Measurements from ENCODE around the gene ATAD5.
A peak's percentile ranks its signal among the peaks of the same experiment; 100 is the strongest.
"Not testable (repeated sequence)": the region's sequence is repeated elsewhere in the genome, so short reads cannot be mapped to it uniquely, and the experiment has no call there.

Gene ATAD5

GRCh38 chr17:30869005-30869404 lies 37.2 kb downstream of the ATAD5 start:
- no peak overlapping the region for H3K27ac ChIP-seq (ENCODE audit: low read depth, low read length)
- no peak overlapping the region for H3K4me3 ChIP-seq (ENCODE audit: low read depth in 1 of 2, low read length in 2 of 2)
- H3K9ac ChIP-seq (ENCODE audit: low read length), result no peak overlapping the region
- H3K36me3 ChIP-seq (ENCODE audit: insufficient read depth, low read length), result peaks cover 5% of the 10 kb centered on the region
- H3K4me1 ChIP-seq (ENCODE audit: insufficient read depth, low read length), result no peaks in the 10 kb centered on the region
- H3K9me3 ChIP-seq (ENCODE audit: low read length), result no peaks in the 10 kb centered on the region
- H3K27me3 ChIP-seq (ENCODE audit: control insufficient read depth in 1 of 2, insufficient read depth in 2 of 2, low read length in 2 of 2), result no peaks in the 10 kb centered on the region

DNA sequence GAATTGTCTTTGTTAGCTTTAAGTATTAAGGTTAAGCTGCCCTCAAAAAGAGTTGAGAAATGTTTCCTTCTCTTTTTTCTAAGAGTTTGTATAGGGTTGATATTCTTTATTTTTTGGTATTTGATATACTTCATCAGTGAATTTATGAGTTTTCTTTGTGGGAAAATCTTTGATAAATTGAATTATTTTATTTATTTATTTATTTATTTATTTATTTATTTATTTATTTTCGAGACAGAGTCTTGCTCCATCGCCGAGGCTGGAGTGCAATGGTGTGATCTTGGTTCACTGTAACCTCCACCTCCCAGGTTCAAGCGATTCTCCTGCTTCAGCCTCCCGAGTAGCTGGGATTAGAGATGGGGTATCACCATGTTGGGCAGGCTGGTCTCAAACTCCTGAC lies 54.4 kb downstream of the ATAD5 start:
- Histone ChIP-seq H3K4me3 (ENCODE audit: low read depth in 1 of 2, low read length in 2 of 2) (no peak overlapping the region), H3K27me3 (ENCODE audit: control insufficient read depth in 1 of 2, insufficient read depth in 2 of 2, low read length in 2 of 2) (no peaks in the 10 kb centered on the region), H3K27ac (ENCODE audit: low read depth, low read length) (no peak overlapping the region), H3K4me1 (ENCODE audit: insufficient read depth, low read length) (no peaks in the 10 kb centered on the region), H3K9ac (ENCODE audit: low read length) (no peak overlapping the region), H3K9me3 (ENCODE audit: low read length) (no peaks in the 10 kb centered on the region), H3K36me3 (ENCODE audit: insufficient read depth, low read length) (no peaks in the 10 kb centered on the region)

DNA sequence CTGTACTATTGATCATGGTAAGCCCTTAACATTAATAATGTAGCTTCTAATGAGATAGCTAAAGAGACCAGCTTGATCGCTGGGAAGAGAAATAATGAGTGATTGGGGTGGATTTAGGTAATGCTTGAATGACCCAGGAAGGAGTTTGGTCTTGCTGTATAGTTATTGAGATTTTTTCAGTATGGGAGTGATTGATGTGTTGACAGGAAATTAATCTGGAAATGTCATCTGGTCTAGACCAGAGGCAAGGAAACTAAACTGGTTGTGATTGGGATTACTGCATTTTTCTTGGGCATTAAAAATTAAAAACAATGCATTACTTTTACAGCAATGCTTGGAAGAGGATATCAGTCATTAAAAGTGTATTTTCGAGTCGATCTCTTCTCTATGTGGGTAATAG lies 62.5 kb downstream of the ATAD5 start:
- H3K27ac ChIP-seq (ENCODE audit: low read depth, low read length), result no peak overlapping the region
- H3K36me3 ChIP-seq (ENCODE audit: insufficient read depth, low read length), result peaks cover 7% of the 10 kb centered on the region

DNA sequence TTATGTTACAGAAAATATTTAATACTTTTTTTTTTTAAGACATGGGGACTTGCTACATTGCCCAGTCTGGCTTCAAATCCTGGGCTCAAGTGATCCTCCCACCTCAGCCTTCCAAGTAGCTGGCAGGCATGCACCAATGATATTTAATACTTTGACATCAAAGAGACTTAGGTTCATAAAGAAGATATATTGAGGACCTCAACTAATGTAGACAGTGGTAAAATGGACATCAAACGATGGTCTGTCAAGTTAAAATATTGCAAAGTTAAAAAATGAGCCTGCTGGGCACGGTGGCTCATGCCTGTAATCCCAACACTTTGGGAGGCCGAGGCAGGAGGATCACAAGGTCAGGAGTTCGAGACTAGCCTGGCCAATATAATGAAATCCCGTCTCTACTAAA lies 65.5 kb downstream of the ATAD5 start:
- H3K9me3 ChIP-seq (ENCODE audit: low read length), result no peaks in the 10 kb centered on the region
- no peaks in the 10 kb centered on the region for H3K4me1 ChIP-seq (ENCODE audit: insufficient read depth, low read length)
- H3K36me3 ChIP-seq (ENCODE audit: insufficient read depth, low read length), result peaks cover 11% of the 10 kb centered on the region
- H3K27me3 ChIP-seq (ENCODE audit: control insufficient read depth in 1 of 2, insufficient read depth in 2 of 2, low read length in 2 of 2), result no peaks in the 10 kb centered on the region
- H3K4me3 ChIP-seq (ENCODE audit: low read depth in 1 of 2, low read length in 2 of 2), result no peak overlapping the region
- H3K9ac ChIP-seq (ENCODE audit: low read length), result no peak overlapping the region
- H3K27ac ChIP-seq (ENCODE audit: low read depth, low read length), result no peak overlapping the region

More for the DNA sequence above, 62.5 kb downstream of the ATAD5 start:
- H3K9me3 ChIP-seq (ENCODE audit: low read length), result no peaks in the 10 kb centered on the region
- no peaks in the 10 kb centered on the region for H3K4me1 ChIP-seq (ENCODE audit: insufficient read depth, low read length)
- no peak overlapping the region for H3K9ac ChIP-seq (ENCODE audit: low read length)
- no peak overlapping the region for H3K4me3 ChIP-seq (ENCODE audit: low read depth in 1 of 2, low read length in 2 of 2)
- no peaks in the 10 kb centered on the region for H3K27me3 ChIP-seq (ENCODE audit: control insufficient read depth in 1 of 2, insufficient read depth in 2 of 2, low read length in 2 of 2)

DNA sequence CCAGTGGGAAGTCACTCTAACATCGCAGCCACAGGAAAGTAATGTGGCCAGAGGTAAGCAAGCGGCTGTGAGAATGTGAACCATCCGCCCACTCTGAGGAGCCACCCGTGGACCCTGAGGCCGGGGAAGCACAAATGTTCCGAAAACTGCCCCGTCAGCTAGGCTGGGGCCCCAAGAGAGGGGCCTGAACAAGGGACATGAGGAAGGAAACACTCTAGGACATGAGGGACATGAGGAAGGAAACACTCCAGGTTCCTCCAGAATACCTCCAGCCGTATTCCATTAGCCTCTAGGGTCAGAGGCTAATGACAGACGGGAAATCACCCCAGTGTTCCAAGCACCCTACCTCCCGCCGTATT lies 74.0 kb downstream of the ATAD5 start:
- H3K9ac ChIP-seq (ENCODE audit: low read length), result peak overlapping the region; percentile 94
- H3K4me1 ChIP-seq (ENCODE audit: insufficient read depth, low read length), result peaks cover 8% of the 10 kb centered on the region

DNA sequence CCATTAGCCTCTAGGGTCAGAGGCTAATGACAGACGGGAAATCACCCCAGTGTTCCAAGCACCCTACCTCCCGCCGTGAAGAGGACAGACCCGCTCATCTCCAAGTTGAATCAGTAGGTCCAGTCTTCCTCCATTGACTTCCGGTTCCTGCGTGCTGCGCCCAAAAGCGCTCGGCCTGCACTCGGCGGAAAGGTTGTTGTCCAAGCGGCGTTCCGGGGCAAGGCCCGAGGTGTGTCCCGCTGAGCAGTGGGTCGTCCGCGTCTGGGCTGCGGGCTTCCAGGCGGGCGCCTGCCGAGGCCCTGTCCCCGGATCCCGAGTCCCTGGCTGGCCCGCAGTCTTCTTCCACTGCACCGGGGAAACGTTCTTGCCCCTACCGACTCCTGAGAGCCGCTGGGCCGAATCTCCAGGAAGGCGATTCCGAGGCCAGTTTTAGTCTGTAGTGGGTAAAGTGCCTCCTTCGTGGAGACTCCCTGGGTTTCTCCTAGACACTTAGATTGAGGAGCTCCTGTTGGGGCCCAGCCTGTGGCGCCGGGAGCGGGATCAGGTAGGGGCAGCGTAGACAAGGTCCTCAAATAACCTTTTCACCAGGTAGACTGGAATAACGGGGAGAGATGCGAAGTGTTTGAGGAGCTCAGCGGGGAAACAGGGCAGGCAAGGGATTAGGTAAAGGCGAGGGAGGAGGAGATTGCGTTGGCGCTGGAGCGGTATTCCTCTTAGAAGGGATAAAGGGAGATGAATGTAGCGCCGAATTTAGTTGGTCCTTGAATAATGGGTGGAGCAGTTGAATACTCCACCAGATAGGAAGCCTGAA lies 74.5 kb downstream of the ATAD5 start, which contains the start of gene TEFM:
Gene TEFM, minus strand, starts transcription at position 138 of the 811 bp plus-strand sequence. Its CDS starts 40 bp downstream, at position 98.
- peak within 1 kb of the TSS; percentile 88 to 97 for H3K4me3 ChIP-seq (ENCODE audit: low read depth in 1 of 2, low read length in 2 of 2)
- no peaks in the 10 kb centered on the region for H3K9me3 ChIP-seq (ENCODE audit: low read length)
- H3K27me3 ChIP-seq (ENCODE audit: control insufficient read depth in 1 of 2, insufficient read depth in 2 of 2, low read length in 2 of 2), result no peaks in the 10 kb centered on the region
- H3K9ac ChIP-seq (ENCODE audit: low read length), result peak within 1 kb of the TSS; percentile 94
- H3K4me1 ChIP-seq (ENCODE audit: insufficient read depth, low read length), result peaks cover 8% of the 10 kb centered on the region
- peak within 1 kb of the TSS; percentile 88 for H3K27ac ChIP-seq (ENCODE audit: low read depth, low read length)
- H3K36me3 ChIP-seq (ENCODE audit: insufficient read depth, low read length), result peaks cover 7% of the 10 kb centered on the region

More for the DNA sequence above, 74.0 kb downstream of the ATAD5 start:
- Histone ChIP-seq H3K27me3 (ENCODE audit: control insufficient read depth in 1 of 2, insufficient read depth in 2 of 2, low read length in 2 of 2) (no peaks in the 10 kb centered on the region), H3K4me3 (ENCODE audit: low read depth in 1 of 2, low read length in 2 of 2) (peak overlapping the region; percentile 88 to 97), H3K36me3 (ENCODE audit: insufficient read depth, low read length) (peaks cover 7% of the 10 kb centered on the region), H3K27ac (ENCODE audit: low read depth, low read length) (peak overlapping the region; percentile 88), H3K9me3 (ENCODE audit: low read length) (no peaks in the 10 kb centered on the region)

DNA sequence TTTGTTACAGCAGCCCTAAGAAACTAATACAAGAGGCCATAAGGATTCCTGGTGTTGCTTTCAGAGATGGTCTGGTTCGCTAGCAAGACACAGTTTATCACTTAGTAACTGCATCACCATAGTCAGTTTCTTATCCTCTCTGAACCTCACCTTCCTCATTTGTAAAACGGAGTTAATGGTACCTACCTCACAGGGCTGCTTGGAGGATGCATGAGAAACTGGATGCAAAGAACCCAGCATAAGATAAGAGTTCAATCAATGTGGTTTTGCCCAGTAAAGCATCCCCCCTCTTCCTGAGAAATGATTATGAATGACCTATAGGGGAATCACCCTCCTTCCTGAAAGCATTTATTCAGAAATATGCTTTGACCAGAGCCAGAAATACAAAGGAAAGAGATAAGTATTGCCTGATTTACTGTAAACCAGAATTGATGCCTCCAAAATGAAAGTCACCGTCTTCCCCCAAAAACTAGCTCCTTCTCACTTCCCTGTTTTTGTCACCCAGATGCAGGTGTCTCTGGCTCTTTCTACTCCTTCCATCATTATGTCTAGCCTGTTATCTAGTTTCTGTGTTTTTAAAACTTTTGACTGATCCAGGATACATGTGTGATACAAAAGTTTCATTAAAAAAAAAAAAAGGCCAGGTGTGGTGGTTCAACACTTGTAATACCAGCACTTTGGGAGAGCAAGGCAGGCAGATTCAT lies 77.1 kb downstream of the ATAD5 start:
- Histone ChIP-seq H3K36me3 (ENCODE audit: insufficient read depth, low read length) (peaks cover 4% of the 10 kb centered on the region), H3K9ac (ENCODE audit: low read length) (no peak overlapping the region), H3K27ac (ENCODE audit: low read depth, low read length) (no peak overlapping the region), H3K9me3 (ENCODE audit: low read length) (no peaks in the 10 kb centered on the region), H3K4me3 (ENCODE audit: low read depth in 1 of 2, low read length in 2 of 2) (no peak overlapping the region), H3K27me3 (ENCODE audit: control insufficient read depth in 1 of 2, insufficient read depth in 2 of 2, low read length in 2 of 2) (no peaks in the 10 kb centered on the region), H3K4me1 (ENCODE audit: insufficient read depth, low read length) (peaks cover 8% of the 10 kb centered on the region)

DNA sequence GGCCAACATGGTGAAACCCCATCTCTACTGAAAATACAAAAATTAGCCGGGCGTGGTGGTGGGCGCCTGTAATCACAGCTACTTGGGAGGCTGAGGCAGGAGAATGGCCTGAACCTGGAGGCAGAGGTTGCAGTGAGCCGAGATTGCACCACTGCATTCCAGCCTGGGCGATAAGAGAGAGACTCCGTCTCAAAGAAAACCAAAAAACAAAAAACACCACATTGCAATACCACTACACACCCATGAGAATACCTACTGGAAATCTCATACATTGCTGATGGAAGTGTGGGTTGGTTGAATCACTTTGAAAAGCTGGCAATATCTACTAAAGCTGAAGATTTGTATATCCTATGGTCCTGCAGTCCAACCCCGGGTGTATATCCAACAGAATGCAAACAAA lies 78.4 kb downstream of the ATAD5 start:
- not testable (repeated sequence) for H3K36me3 ChIP-seq (ENCODE audit: insufficient read depth, low read length); H3K9ac ChIP-seq (ENCODE audit: low read length); H3K9me3 ChIP-seq (ENCODE audit: low read length); H3K4me1 ChIP-seq (ENCODE audit: insufficient read depth, low read length); H3K27ac ChIP-seq (ENCODE audit: low read depth, low read length); H3K4me3 ChIP-seq (ENCODE audit: low read depth in 1 of 2, low read length in 2 of 2); H3K27me3 ChIP-seq (ENCODE audit: control insufficient read depth in 1 of 2, insufficient read depth in 2 of 2, low read length in 2 of 2)

DNA sequence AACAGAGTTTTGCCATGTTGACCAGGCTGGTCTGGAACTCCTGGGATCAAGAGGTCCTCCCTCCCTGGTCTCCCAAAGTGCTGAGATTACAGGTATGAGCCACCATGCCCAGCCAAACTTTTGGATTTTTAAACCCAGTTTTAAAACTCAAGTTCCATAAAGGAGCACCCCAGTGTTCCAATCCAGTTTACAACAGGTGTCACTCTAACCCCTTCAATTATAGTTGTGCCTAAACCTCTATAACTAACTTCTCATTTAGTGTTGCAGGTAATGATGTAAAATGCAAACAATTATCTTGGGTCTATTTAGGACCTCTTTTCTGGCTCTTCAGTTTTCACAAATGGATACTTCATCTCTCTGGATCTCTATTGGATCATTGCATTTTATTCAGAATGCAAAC lies 82.2 kb downstream of the ATAD5 start:
- Histone ChIP-seq H3K27me3 (ENCODE audit: control insufficient read depth in 1 of 2, insufficient read depth in 2 of 2, low read length in 2 of 2) (no peaks in the 10 kb centered on the region), H3K9ac (ENCODE audit: low read length) (no peak overlapping the region), H3K4me1 (ENCODE audit: insufficient read depth, low read length) (no peaks in the 10 kb centered on the region), H3K27ac (ENCODE audit: low read depth, low read length) (no peak overlapping the region), H3K9me3 (ENCODE audit: low read length) (no peaks in the 10 kb centered on the region), H3K4me3 (ENCODE audit: low read depth in 1 of 2, low read length in 2 of 2) (no peak overlapping the region), H3K36me3 (ENCODE audit: insufficient read depth, low read length) (no peaks in the 10 kb centered on the region)

- no peaks in the 10 kb centered on the region for H3K4me1 ChIP-seq (ENCODE audit: insufficient read depth, low read length)
- peaks cover 0 to under 1% of the 10 kb centered on the region in 2 donors for H3K27me3 ChIP-seq (ENCODE audit: control insufficient read depth in 1 of 2, insufficient read depth in 2 of 2, low read length in 2 of 2)
- H3K9me3 ChIP-seq (ENCODE audit: low read length), result no peaks in the 10 kb centered on the region
- no peak overlapping the region for H3K27ac ChIP-seq (ENCODE audit: low read depth, low read length)
- H3K36me3 ChIP-seq (ENCODE audit: insufficient read depth, low read length), result no peaks in the 10 kb centered on the region
- H3K4me3 ChIP-seq (ENCODE audit: low read depth in 1 of 2, low read length in 2 of 2), result no peak overlapping the region
- no peak overlapping the region for H3K9ac ChIP-seq (ENCODE audit: low read length)
Observed at GRCh38 chr17:30915833-30916611, 84.3 kb downstream of the ATAD5 start.

DNA sequence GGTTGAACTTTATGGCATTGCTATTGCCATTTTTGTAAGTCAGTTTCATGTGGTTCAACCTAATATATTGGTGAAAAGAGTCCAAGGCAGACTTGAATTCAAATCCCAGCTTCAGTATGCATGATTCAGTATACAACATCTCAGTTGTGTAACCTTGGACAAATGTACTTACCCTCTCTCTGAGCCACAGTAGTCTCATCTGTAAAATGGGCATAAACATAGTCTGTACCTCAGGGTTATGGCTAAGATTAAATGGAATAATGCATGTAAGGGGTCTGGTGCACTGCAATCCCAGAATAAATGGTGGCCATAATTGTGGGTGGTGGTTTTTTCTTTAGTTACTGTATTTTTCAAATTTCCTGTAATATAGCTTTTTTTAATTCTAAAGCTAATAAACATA lies 85.3 kb downstream of the ATAD5 start:
- Histone ChIP-seq H3K27me3 (ENCODE audit: control insufficient read depth in 1 of 2, insufficient read depth in 2 of 2, low read length in 2 of 2) (peaks cover 4 to 11% of the 10 kb centered on the region in 2 donors), H3K9me3 (ENCODE audit: low read length) (no peaks in the 10 kb centered on the region), H3K27ac (ENCODE audit: low read depth, low read length) (no peak overlapping the region), H3K4me1 (ENCODE audit: insufficient read depth, low read length) (no peaks in the 10 kb centered on the region), H3K9ac (ENCODE audit: low read length) (no peak overlapping the region), H3K4me3 (ENCODE audit: low read depth in 1 of 2, low read length in 2 of 2) (no peak overlapping the region), H3K36me3 (ENCODE audit: insufficient read depth, low read length) (no peaks in the 10 kb centered on the region)

Data from muscle layer of colon (tissue), 2 donors.